Panc1 (cell line): Measurements from ENCODE around the gene UBE2L5. TPM values are rescaled to one million over a fixed set of nuclear protein-coding genes. Genes with fewer than 3 reads are reported as not detected.

ENCODE experiments used
- total RNA-seq: library from RNA; stranded (reverse); gene quantifications from one replicate; pipeline ENCODE4 v1.2.1, GENCODE V29; 2021; ENCODE audit not compliant: unreplicated experiment

Gene UBE2L5
- total RNA-seq, 1 experiment from 2014 or later = not detected

Other genes starting within 250 kb of the UBE2L5 start
- gene KATNAL1, start 114.9 kb upstream of the UBE2L5 start, total RNA-seq = 34.3 TPM
- gene HMGB1, start 43.4 kb downstream of the UBE2L5 start, total RNA-seq = 386 TPM
- gene USPL1, start 195.4 kb downstream of the UBE2L5 start, total RNA-seq = 19.5 TPM